LoVo (cell line): ENCODE measurements around the gene ADAMTS16.

Experiments used
- DNase-seq: peaks from one replicate; pipeline ENCODE4 v3.0.0-alpha.2; 2016; ENCODE audit warnings: low spot score

ADAMTS16 gene

GRCh38 chr5:5287419-5287818 lies 147.3 kb downstream of the ADAMTS16 start:
- DNase-seq = no peak

DNA sequence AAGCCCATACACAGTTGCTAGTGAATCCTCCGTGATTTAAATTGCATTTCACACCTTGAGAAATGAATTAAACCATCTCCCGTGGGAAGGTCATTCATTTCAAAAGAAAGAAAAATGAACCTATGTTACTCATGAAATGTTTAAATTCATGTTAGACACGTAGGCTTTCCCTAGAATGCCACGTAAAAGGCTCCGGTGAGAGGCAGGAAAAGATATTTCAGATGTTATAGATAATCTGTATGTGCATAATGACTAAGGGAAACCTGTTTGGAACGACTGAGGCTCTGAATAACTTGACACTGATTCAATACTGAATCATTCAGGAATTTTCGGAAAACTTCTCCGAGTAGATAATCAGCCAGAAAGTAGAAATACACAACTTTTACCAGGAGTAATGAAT lies 148.1 kb downstream of the ADAMTS16 start:
- DNase-seq = no peak

GRCh38 chr5:5289537-5289936 lies 149.4 kb downstream of the ADAMTS16 start:
- no peak for DNase-seq

DNA sequence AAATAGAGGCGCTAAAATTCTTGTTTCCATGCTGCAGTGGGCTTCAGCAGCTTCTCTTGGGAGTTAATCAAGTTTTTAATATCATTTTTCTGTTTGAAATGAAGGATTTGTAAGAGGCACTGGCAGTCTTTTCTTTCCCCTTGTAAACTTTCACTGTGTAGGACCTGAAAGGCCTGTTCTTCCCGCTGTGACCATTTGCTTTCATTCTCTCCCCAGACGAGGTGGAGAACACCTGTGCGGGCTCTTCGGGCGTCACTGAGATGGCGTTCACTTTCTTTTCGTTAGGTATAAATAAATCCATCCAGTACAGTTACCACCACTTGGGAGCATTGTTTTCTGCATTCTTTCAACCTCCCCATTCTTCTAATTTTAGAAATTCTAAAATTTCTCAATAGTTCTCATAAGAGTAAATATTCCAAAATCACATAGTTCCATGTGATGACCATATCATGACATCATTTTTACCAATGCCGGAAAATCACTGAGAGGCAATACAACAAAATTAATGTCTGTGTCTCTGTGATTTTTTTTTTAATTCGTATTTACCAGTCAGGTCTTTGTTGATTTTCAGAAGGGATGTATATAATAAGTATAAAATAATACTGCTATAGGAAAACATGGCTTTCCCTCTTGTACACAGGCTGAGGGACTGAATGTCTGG lies 150.7 kb downstream of the ADAMTS16 start:
- DNase-seq = no peak

DNA sequence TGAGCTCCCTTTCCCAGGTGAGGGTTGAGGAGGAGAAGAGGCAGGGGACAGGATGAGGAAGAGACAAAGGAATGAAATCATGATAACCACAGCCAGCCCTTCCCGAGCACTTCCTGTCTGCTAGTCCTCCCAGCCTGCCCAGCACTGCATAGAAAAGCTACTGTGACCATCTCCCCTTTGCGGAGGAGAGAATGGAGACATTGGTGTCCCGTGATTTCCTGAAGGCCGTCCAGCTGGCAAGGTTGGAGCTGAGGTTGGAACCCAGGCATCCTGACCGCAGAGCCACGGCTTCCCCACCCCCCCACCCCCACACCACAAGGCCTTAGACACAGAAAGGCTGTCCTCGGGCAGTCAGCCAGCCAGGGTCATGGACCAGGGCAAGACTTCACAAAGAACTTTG lies 151.2 kb downstream of the ADAMTS16 start:
- no peak for DNase-seq

- no peak for DNase-seq
Measured at GRCh38 chr5:5293029-5293428, 152.9 kb downstream of the ADAMTS16 start.

DNA sequence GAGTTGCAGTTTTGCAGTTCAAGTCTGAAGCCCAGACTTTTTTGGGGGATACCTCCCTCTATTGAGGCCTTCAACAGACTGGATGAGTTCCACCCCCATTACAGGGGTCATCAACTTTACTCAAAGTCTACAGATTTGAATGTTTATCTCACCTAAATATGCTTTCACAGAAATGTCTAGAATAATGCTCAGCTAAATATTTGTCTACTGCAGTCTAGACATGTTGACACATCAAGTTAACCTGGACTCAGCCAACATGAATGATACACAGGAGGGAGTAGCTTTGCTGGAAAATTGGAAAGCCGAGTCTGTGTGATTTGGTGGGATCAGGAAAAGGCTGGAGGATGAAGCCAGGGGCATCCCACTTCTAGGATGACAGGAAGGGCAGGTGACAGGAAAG lies 154.3 kb downstream of the ADAMTS16 start:
- no peak for DNase-seq

GRCh38 chr5:5295351-5295750 lies 155.2 kb downstream of the ADAMTS16 start:
- DNase-seq = no peak

DNA sequence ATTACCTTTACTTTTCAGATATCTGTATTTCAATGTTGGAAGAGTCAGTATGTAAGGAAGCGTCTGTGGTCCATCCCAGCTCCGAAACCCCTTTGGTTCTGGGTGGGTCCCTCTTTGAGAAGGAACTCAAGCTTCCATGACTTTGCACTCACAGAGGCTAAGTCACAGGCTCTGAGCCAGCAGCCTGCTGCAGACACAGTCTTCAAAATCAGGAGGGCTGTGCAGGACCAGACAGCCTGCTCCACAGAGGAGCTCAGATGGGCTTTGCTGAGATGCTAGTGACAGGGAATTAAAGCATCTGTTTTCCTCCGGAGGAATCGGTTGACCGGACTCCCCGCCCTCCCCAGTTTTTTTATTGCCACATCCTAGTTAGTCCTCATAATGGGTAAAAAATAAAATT lies 155.9 kb downstream of the ADAMTS16 start:
- DNase-seq = no peak

DNA sequence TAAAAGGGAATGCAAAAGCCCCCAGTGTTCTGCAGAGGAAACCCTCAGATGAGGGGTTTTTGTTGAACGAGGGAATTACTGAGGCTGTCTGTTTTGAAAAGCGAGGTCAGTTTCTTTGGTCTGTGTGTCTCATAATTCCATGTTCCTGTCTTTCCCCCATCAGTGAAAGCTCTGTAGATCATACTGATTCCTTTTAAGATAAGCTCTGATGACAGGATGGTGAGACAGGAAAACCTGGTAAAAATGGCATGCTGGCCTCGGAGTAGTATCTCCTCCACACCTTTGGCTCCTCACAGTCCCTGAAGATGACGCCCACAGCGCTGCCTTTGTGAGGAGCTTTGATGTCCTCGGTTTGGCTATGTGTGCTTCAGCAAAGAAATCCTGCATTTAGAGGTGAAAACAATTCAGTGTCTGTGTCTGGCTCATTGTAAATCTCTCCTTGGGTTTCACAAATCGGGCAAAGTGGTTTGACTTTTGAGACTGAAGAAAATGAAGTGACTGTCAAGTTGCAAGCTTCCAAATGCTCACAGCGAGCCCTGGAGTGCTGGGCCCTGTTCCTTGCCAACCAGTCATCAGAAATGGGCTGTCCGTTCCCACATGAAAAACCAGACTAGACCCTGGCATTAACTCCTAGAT lies 157.4 kb downstream of the ADAMTS16 start:
- no peak for DNase-seq

GRCh38 chr5:5298068-5298633 lies 158.0 kb downstream of the ADAMTS16 start:
- DNase-seq = no peak

- DNase-seq = no peak
Measured at GRCh38 chr5:5298841-5299541, 158.9 kb downstream of the ADAMTS16 start.

DNA sequence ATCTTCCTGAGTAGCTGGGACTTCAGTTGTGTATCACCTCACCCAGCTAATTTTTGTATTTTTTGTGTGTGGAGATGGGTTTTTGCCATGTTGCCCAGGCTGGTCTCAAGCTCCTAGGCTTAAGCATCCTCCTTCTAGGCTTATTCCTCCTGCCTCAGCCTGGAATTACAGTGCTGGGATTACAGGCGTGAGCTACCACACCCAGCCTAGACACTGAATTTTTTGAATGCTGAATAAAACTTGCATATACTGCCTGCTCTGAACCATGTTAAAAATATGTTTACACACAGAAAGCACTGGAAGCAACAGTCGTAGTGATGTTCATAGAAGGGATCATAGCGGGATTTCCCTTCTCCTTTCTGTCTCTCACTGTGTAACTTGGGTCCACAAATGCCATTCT lies 161.0 kb downstream of the ADAMTS16 start:
- no peak for DNase-seq

GRCh38 chr5:5302201-5302600 lies 162.1 kb downstream of the ADAMTS16 start:
- DNase-seq = no peak

DNA sequence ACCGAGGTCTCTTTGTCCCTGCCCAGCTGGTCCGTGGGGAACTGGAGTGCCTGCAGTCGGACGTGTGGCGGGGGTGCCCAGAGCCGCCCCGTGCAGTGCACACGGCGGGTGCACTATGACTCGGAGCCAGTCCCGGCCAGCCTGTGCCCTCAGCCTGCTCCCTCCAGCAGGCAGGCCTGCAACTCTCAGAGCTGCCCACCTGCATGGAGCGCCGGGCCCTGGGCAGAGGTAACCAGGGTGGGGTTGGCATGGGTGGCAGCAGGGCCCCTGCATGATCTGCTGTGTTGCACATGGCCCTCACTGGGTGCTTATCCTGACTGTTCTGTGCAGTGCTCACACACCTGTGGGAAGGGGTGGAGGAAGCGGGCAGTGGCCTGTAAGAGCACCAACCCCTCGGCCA lies 163.1 kb downstream of the ADAMTS16 start:
- DNase-seq = no peak

DNA sequence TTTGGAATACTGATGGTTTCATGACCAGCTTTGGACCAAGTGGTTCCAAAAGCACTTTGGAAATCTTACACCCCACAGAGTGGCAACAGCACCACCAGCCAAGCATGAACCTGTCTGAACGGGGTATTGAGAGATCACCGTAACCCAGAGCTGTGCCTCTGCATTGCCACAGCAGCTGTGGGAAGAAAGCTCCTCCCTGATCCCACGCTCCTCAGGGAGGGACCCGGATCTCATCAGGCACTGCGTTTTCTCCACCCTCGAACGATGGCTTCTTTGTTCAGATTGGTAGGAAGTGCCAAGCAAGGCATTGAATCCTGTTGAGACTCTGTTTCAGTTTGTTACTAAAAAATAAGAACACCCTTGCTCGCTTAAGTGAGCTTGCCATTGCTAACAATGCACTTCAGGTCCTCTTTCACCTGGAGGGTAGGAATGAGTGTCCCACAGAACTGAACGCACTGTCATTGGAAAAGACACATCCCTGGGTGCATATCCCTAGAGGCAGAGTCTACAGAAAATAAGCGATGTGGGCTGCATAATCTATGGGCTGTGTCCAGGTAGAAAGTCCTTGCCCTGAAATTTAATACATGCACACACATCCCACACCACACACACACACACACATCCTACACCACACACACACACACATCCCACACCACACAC lies 164.4 kb downstream of the ADAMTS16 start:
- no peak for DNase-seq

DNA sequence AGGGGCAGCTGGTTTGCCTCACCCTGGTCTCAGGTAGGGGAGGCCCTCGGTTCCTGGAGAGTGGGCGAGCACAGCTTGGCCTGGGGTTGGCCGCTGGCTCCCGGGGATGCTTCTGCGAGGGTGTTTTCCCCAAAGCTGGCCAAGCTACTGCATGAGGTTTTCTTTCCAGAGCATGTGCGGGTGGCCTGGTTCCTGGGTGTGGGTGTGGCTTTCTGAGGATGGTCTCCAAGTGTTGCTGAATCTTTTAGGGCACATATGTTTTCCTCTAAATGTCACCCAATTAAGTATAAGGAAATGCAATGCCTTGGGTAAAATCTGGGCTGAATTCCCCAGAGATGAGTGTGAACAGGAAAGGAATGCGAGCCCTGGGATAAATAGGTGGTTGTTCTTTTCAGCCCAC lies 166.6 kb downstream of the ADAMTS16 start:
- no peak for DNase-seq

GRCh38 chr5:5308319-5308718 lies 168.2 kb downstream of the ADAMTS16 start:
- DNase-seq = no peak

DNA sequence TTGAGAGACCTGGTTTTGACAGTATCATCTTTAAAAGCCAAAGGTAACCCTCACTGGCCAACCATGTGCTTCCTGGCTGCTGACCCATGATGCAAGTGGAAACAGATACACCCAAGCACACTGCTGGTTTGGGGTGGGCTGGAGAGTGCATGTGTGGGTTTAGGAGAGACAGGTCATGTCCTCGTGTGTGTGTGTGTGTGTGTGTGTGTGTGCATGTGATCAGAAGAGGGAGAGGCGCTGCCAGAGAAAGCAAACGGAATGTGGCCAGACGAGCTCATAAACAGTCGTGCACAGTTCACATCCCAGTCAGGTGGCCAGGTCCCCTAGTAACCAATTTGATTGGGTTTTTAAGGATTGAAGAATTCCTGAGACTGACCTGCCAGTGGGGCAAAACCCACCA lies 169.5 kb downstream of the ADAMTS16 start:
- no peak for DNase-seq

DNA sequence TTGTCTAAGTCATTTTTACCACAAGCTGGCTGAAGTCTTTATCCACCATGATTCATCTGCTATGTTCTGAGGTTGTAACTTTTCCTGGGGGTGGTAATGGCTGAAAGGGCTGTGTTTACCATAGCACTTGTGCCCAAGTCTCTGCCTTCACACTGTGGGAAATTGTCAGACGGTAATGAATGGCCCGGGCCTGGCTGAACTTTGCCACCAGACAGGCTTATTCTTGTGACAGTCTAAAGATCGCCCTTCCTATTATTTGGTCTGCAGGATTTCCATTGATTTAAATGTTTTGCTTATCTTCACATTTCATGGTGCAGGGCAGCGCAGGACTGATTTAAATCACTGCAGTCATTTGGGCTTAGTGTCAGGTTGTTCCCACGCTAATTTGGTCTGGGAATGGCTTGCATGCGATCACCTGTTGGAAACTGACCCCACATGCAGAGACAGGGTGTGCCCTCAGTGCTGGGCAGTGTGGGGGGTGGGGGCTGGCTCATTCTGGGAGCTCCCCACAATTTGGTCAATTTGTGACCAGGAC lies 173.0 kb downstream of the ADAMTS16 start:
- no peak for DNase-seq

- DNase-seq = no peak
Measured at GRCh38 chr5:5314166-5314565, 174.0 kb downstream of the ADAMTS16 start.

DNA sequence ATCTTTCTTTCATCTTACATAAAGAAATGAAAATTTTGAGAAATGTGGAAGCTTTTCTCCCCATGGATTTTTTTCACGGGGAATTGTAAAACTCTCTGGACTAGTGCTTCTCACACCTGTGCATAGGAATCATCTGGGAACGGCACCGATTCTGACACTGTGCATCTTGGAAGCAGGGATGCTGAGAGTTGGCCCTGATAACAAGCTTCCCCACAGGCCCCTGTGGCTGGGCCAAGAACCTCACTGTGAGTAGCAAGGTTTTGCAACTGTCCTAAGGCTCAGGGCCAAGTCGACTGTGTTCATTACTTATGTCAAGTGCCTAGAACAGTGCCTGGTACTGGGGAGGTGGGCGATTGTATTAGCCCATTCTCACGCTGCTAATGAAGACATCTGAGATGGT lies 174.5 kb downstream of the ADAMTS16 start:
- no peak for DNase-seq
